Nephron (organoid): ENCODE results near the gene PRLHR.

Source experiments
- H3K27ac Mint-ChIP-seq, 3 experiments: 2 replicates each; pipeline ENCODE4 v1.8.0; 2020; ENCODE audit warnings: mixed read lengths in 3 of 3, mild to moderate bottlenecking in 2 of 3, moderate library complexity in 1 of 3
- H3K27me3 Mint-ChIP-seq: 2 replicates; pipeline ENCODE4 v1.8.0; 2021; ENCODE audit warnings: low read depth, mild to moderate bottlenecking, moderate library complexity, mixed read lengths
- H3K36me3 Mint-ChIP-seq: 2 replicates; pipeline ENCODE4 v1.8.0; 2020; ENCODE audit warnings: low read depth, mixed read lengths
- H3K4me1 Mint-ChIP-seq: 2 replicates; pipeline ENCODE4 v1.8.0; 2020; ENCODE audit warnings: mixed read lengths
- H3K4me3 Mint-ChIP-seq, 3 experiments: 2 replicates each; pipeline ENCODE4 v1.8.0; 2020; ENCODE audit warnings: mild to moderate bottlenecking in 3 of 3, mixed read lengths in 3 of 3, moderate library complexity in 2 of 3
- H3K9me3 Mint-ChIP-seq: 2 replicates; pipeline ENCODE4 v1.8.0; 2020; ENCODE audit warnings: mixed read lengths
- CTCF ChIP-seq, 3 experiments: fragments of 200-600 bp; sonication (generic); IDR thresholded peaks; one replicate each; pipeline ENCODE4 v1.5.0; 2021; ENCODE audit warnings: antibody characterized with exemption in 3 of 3; ENCODE audit not compliant: unreplicated experiment in 3 of 3

Gene PRLHR

GRCh38 chr10:118629211-118629610 is 33.8 kb upstream of the PRLHR start:
- no peaks in the 10 kb centered on the region for H3K9me3 Mint-ChIP-seq
- no peak overlapping the region for H3K4me3 Mint-ChIP-seq
- peaks cover 55% of the 10 kb centered on the region for H3K27me3 Mint-ChIP-seq
- H3K36me3 Mint-ChIP-seq = no peaks in the 10 kb centered on the region
- H3K4me1 Mint-ChIP-seq = peaks cover 11% of the 10 kb centered on the region
- peak overlapping the region in 1 of 3 experiments; percentile 6 for H3K27ac Mint-ChIP-seq
- no peak for TF ChIP-seq CTCF (IDR thresholded peaks at IDR 0.05; ENCODE audit: unreplicated experiment in 3 of 3)

- Mint-ChIP-seq H3K36me3 (no peaks in the 10 kb centered on the region), H3K4me3 (no peak overlapping the region), H3K27ac (no peak overlapping the region), H3K9me3 (no peaks in the 10 kb centered on the region), H3K27me3 (peaks cover 55% of the 10 kb centered on the region), H3K4me1 (peaks cover 11% of the 10 kb centered on the region)
- no peak for TF ChIP-seq CTCF (IDR thresholded peaks at IDR 0.05; ENCODE audit: unreplicated experiment in 3 of 3)
Observed at GRCh38 chr10:118628397-118628796, 32.9 kb upstream of the PRLHR start.

- no peak overlapping the region for H3K27ac Mint-ChIP-seq
- H3K36me3 Mint-ChIP-seq = no peaks in the 10 kb centered on the region
- no peak overlapping the region for H3K4me3 Mint-ChIP-seq
- peaks cover 11% of the 10 kb centered on the region for H3K4me1 Mint-ChIP-seq
- TF ChIP-seq CTCF (IDR thresholded peaks at IDR 0.05; ENCODE audit: unreplicated experiment in 3 of 3) = no peak
- H3K27me3 Mint-ChIP-seq = peaks cover 44% of the 10 kb centered on the region
- H3K9me3 Mint-ChIP-seq = no peaks in the 10 kb centered on the region
Observed at GRCh38 chr10:118626953-118627352, 31.5 kb upstream of the PRLHR start.

GRCh38 chr10:118625504-118625903 is 30.1 kb upstream of the PRLHR start:
- H3K27ac Mint-ChIP-seq = no peak overlapping the region
- no peaks in the 10 kb centered on the region for H3K36me3 Mint-ChIP-seq
- H3K27me3 Mint-ChIP-seq = peaks cover 55% of the 10 kb centered on the region
- H3K9me3 Mint-ChIP-seq = no peaks in the 10 kb centered on the region
- peaks cover 11% of the 10 kb centered on the region for H3K4me1 Mint-ChIP-seq
- no peak for TF ChIP-seq CTCF (IDR thresholded peaks at IDR 0.05; ENCODE audit: unreplicated experiment in 3 of 3)
- no peak overlapping the region for H3K4me3 Mint-ChIP-seq

GRCh38 chr10:118624747-118625146 is 29.3 kb upstream of the PRLHR start:
- Mint-ChIP-seq H3K4me3 (no peak overlapping the region), H3K9me3 (no peaks in the 10 kb centered on the region), H3K27me3 (peaks cover 54% of the 10 kb centered on the region)

More at GRCh38 chr10:118624747-118625146, 29.3 kb upstream of the PRLHR start:
- Mint-ChIP-seq H3K4me1 (peaks cover 11% of the 10 kb centered on the region), H3K27ac (no peak overlapping the region), H3K36me3 (no peaks in the 10 kb centered on the region)
- TF ChIP-seq CTCF (IDR thresholded peaks at IDR 0.05; ENCODE audit: unreplicated experiment in 3 of 3) = no peak
